ENCODE data around the gene ACTR1A. TPM values are rescaled to one million over a fixed set of nuclear protein-coding genes. Genes with fewer than 3 reads are reported as not detected.

ACTR1A gene
- total RNA-seq, 1 donor from 2014 or later, result 141 TPM

Other genes with a start within 250 kb of the ACTR1A start
- gene NFKB2, start 107.0 kb downstream of the ACTR1A start, total RNA-seq, result 12.0 and 16.9 TPM in 2 replicates
- gene PSD, start 83.9 kb downstream of the ACTR1A start, total RNA-seq, result under 0.01 and 0.60 TPM in 2 replicates
- 4.8 and 6.3 TPM in 2 replicates for gene FBXL15, start 81.9 kb downstream of the ACTR1A start, total RNA-seq
- 32.9 and 36.3 TPM in 2 replicates for gene CUEDC2, start 70.1 kb downstream of the ACTR1A start, total RNA-seq
- 0.22 TPM in 1 of 2 replicates, not detected in the other for gene C10orf95, start 51.2 kb downstream of the ACTR1A start, total RNA-seq
- gene SUFU, start 1.3 kb upstream of the ACTR1A start, total RNA-seq, result 3.0 and 3.1 TPM in 2 replicates
- gene TRIM8, start 141.8 kb upstream of the ACTR1A start, total RNA-seq, result 42.7 and 67.5 TPM in 2 replicates
- gene ARL3, start 211.7 kb upstream of the ACTR1A start, total RNA-seq, result 2.8 and 3.9 TPM in 2 replicates
- gene SFXN2, start 211.9 kb upstream of the ACTR1A start, total RNA-seq, result 2.8 and 5.0 TPM in 2 replicates
- 31.8 and 38.9 TPM in 2 replicates for gene WBP1L, start 241.2 kb upstream of the ACTR1A start, total RNA-seq

All from lung microvascular endothelial cell (primary cell).